LNCaP clone FGC (cell line): Measurements from ENCODE around the gene PRND.

Source experiments
- DNase-seq: peaks from one replicate; pipeline ENCODE4 v3.0.0-alpha.2; 2011; ENCODE audit warnings: low read depth
- H3K4me3 ChIP-seq: 2 replicates; pipeline ENCODE4 v1.5.1; 2011; ENCODE audit warnings: mild to moderate bottlenecking, low read depth, low read length, control low read depth
- CTCF ChIP-seq: IDR thresholded peaks from 2 replicates; pipeline ENCODE4 v1.5.1; 2012; ENCODE audit warnings: mild to moderate bottlenecking; ENCODE audit not compliant: control insufficient read depth, insufficient read depth; ENCODE audit errors: extremely low read depth

Gene PRND

GRCh38 chr20:4682682-4683081 lies 39.0 kb upstream of the PRND start:
- no peak for TF ChIP-seq CTCF
- no peak for DNase-seq
- no peak overlapping the region for H3K4me3 ChIP-seq

- TF ChIP-seq CTCF: no peak
- no peak overlapping the region for H3K4me3 ChIP-seq
- DNase-seq: no peak
These were observed 38.4 kb upstream of the PRND start for GRCh38 chr20:4683261-4683660.

- DNase-seq: no peak
- no peak overlapping the region for H3K4me3 ChIP-seq
- TF ChIP-seq CTCF: no peak
These were observed 36.8 kb upstream of the PRND start for GRCh38 chr20:4684837-4685413.

GRCh38 chr20:4685923-4686221 lies 35.8 kb upstream of the PRND start:
- peak overlapping the region; percentile 62 for H3K4me3 ChIP-seq
- TF ChIP-seq CTCF: no peak

GRCh38 chr20:4688305-4688704 lies 33.4 kb upstream of the PRND start:
- no peak overlapping the region for H3K4me3 ChIP-seq
- TF ChIP-seq CTCF: no peak
- DNase-seq: no peak

More at GRCh38 chr20:4685923-4686221, 35.8 kb upstream of the PRND start:
- no peak for DNase-seq

- no peak for DNase-seq
- H3K4me3 ChIP-seq: no peak overlapping the region
- no peak for TF ChIP-seq CTCF
These were observed 32.5 kb upstream of the PRND start for GRCh38 chr20:4689220-4689619.

GRCh38 chr20:4691753-4692152 lies 30.0 kb upstream of the PRND start:
- H3K4me3 ChIP-seq: no peak overlapping the region
- no peak for DNase-seq
- no peak for TF ChIP-seq CTCF
